GM12874 (cell line): Measurements from ENCODE around the gene NTF3.

Experiments
- CTCF ChIP-seq: IDR thresholded peaks from 2 replicates; pipeline ENCODE4 v1.5.1; 2011; ENCODE audit warnings: low read depth, mild to moderate bottlenecking, control low read depth, low read length, moderate library complexity; ENCODE audit not compliant: insufficient read depth

The NTF3 gene

DNA sequence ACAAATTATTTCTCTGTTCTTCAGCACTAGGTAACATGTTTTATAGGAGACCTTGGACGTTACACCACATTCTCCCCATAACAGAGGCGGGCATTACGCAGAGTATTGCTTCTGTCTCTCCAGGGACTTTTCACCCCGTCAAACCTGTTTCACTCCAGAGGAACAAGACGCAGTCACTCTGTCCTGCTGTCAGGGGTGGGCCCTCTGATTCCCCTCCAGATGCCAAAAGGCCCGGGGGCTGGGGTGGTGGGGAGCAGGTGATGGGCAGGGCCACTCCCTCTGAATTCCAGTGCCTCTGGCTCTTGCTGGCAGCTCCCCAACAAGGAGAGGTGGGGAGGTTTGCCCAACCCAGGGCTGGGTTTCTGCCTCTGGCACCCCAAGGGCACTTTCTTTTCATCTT, 71.9 kb downstream of the NTF3 start:
- no peak for TF ChIP-seq CTCF

GRCh38 chr12:5505116-5505515, 73.2 kb downstream of the NTF3 start:
- TF ChIP-seq CTCF = no peak

DNA sequence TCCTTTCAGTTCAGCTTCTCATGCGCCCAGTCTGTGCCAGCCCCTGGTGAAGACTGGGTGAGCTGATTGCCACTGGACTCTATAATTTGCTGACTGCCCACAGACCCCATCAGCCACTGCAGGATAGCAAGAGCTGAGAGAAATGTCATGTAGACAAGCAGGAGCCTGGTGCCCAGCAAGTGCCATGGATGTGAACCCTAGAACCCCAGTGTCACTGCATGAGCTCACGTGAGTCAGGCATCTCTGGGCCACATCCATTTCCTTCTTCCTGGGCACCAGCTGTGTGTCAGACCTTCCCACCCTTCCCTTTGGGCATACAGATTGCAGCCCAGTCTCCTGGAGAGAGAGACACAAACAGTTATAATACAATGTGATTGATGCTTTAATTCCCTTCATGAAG, 73.8 kb downstream of the NTF3 start:
- TF ChIP-seq CTCF = no peak

DNA sequence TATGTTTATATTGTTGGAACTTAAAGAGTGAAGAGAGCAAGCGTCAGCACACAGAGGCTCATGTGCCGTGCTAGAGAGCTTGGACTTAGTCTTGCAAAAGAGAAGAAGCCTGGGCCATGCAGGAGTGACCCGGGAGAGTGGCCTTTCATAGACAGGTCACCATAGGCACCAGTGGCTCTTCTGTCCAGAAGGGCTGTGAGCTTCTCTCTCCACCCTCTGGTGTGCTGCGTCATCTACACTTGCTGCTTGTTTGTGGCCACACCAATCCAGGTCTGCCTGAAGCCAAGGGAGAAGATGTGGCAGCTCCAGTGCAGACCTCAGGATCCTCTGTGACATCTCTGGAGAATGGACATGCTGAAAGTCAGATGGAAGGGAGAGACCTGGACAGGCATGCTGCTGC, 74.4 kb downstream of the NTF3 start:
- TF ChIP-seq CTCF = no peak

DNA sequence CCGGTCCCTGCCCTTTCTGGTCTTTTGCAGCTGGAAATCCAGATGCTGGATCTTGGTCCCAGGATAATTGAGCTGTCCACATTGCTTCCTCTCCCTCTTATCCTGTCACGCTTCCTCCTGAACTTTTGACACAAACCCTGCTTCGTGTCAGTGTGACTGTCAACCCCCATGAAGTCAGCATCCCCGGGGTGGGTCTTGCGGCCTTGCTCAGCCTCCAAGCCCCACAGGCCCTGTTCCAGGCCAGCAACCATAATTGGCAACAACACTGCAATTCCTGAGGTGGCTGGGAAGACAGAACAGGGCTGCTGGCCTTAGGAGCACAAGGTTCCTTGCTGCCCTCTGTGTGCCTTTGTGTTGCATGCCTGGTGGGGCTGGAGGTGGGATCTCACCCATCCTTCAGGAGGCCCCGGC, 74.9 kb downstream of the NTF3 start:
- no peak for TF ChIP-seq CTCF

DNA sequence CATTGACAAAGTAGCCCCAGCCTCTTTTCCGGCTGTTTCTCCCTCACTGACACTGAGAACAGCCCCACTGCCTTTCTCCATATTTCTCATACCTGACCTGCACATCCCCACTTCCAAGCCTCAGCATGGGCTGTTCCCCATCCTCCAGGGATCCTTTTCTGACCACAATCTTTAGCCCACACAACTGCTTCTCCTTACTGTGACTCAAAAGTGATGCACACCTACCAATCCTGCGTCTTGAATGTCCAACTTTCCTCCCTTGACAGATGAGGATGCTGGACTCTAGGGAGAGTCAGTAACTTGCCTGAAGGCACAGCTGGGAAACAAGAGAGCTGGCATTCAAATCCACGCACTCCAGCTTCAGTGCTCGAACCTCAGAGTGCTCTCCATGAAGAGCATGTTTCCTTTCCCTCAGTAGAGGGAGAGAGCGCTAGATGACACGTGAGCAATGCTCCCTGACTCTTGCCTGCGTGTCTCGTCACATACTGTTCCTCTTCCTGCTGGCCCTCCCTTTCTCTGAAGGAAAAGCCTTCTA, 75.6 kb downstream of the NTF3 start:
- TF ChIP-seq CTCF = no peak

DNA sequence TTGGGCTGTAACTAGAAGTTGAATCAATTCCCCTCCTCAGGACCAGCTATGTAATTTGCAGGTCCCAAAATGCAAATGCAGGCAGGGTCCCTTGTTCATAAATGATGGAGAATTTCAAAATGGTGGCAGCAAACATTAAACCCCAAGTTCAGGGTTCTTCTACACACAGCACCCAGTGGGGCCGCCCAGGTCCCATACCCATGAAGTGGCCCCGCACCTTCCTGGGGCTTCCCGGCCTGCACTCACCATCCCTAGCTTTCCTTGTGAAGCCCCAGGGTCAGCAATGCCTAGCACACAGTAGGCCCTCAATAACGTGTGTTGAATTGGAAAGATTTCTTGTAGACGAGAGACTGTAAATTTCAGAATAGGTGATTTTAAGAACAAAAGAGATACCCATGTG, 76.0 kb downstream of the NTF3 start:
- TF ChIP-seq CTCF = no peak

DNA sequence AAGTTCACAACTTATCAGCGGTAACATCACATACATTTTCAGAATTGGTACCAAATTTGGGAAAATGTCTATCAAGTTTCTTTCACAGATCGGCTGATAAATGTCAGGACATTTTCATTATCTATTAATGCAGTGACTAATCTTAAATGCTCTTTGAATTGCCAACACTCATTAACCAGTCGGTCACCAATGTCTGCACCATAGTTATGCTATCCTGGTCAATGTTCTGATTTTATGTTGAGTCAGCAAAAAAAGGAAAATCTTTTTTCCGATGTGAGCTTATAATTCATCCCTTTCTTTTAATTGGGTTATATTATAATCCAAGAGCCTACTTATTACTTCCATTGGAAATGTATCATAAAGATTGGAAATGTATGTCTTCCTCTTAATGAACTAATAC, 77.2 kb downstream of the NTF3 start:
- TF ChIP-seq CTCF = no peak
